Rectal smooth muscle tissue (tissue), 1 donor: ENCODE measurements around the gene GSE1.

ENCODE experiments used
- H3K27ac ChIP-seq: one replicate; pipeline ENCODE4 v1.7.0; 2013; ENCODE audit warnings: low read depth, low read length, inconsistent platforms
- H3K27me3 ChIP-seq: one replicate; pipeline ENCODE4 v1.7.0; 2013; ENCODE audit warnings: low read length; ENCODE audit not compliant: control insufficient read depth, insufficient read depth
- H3K36me3 ChIP-seq: one replicate; pipeline ENCODE4 v1.7.0; 2013; ENCODE audit warnings: low read length; ENCODE audit not compliant: control insufficient read depth, insufficient read depth
- H3K4me1 ChIP-seq: one replicate; pipeline ENCODE4 v1.7.0; 2013; ENCODE audit warnings: low read length; ENCODE audit not compliant: control insufficient read depth, insufficient read depth
- H3K4me3 ChIP-seq: one replicate; pipeline ENCODE4 v1.7.0; 2013; ENCODE audit warnings: low read length
- H3K9ac ChIP-seq: one replicate; pipeline ENCODE4 v1.7.0; 2013; ENCODE audit warnings: low read length

The GSE1 gene

DNA sequence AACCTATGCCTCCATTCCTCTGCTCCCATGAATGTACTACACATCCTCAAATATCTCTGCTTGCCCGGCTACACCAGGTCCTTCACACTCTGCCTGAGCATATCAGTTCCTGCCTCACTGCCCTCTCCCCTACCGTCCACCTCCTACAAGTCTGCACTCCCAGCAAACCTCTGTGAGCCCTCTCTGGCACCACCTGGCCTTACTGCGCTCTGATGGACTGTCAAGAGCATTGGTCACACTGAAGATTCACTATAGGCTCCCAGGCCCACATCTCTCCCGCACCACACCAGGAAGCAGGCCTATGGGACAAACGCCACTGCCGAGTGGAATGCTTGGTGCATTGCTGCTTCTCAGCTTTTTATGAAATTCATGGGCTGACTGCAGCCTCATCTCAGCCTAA lies 66.7 kb downstream of the GSE1 start:
- Histone ChIP-seq H3K36me3 (peaks cover 3% of the 10 kb centered on the region), H3K27me3 (no peaks in the 10 kb centered on the region), H3K27ac (no peak overlapping the region), H3K9ac (no peak overlapping the region), H3K4me1 (no peaks in the 10 kb centered on the region), H3K4me3 (no peak overlapping the region)

DNA sequence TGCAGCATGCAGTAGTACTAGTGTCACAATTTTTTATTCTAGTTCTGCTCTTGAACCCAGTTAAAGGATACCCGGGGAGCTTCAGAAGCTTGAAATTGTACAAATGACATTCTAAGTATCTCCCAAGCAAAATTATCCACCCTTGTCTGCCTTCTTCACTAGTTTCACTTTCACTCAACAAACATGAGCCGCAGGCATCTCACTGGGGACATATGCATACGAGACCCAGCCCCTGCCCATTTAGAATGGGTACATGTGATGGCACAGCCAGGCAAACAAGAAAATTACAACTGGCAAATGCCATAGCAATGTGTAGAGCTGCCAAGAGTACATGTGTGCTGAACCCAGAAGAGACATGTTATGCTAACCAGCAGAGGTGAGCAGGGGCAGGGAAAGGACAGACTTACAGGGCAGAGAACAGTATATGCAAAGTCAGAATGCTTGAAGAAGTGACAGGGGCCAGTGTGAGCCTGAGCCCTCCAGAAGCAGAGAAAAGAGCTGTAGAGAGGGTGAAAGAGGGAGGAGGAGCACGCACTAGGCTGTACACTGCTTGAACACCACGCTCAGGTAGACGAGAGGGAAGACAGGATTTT lies 67.3 kb downstream of the GSE1 start:
- Histone ChIP-seq H3K36me3 (peaks cover 2% of the 10 kb centered on the region), H3K4me3 (no peak overlapping the region), H3K9ac (no peak overlapping the region), H3K27me3 (no peaks in the 10 kb centered on the region), H3K4me1 (no peaks in the 10 kb centered on the region), H3K27ac (no peak overlapping the region)

DNA sequence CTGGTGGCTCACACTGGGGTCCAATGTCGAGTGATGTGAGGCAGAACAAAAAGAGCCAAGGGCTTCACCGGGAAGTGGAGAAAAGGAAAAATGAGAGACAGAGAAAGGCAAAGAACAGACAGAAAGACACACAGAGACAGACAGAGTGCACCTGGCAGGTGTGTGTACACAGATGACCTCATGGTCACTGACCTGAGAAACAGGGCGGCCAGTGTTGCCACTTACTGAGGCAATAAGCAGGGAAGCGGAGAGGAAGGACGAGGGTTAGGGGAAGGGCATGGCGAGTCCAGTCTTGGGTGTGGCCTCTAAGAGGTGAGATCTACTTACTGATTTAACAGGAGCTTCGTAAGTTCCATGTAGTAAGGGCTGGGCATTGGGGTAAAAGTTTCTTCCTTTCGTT lies 68.1 kb downstream of the GSE1 start:
- H3K9ac ChIP-seq: no peak overlapping the region
- no peak overlapping the region for H3K27ac ChIP-seq
- H3K36me3 ChIP-seq: no peaks in the 10 kb centered on the region

DNA sequence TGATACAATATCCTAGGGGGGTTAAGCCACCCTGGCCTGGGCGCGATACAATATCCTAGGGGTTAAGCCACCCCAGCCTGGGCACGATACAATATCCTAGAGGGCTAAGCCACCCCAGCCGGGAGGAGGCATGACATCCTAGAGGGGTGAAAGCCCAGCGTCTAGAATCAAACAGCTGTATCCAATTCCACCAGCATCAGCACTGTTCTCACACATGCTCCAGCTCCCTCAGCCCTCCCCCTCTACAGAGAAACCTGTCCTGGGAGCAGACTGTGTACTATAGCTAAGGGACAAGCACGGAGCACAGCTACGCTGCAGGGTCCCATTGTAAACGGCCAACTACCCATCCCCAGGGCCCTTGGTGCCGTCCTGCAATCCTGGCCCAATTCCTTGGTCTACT lies 69.4 kb downstream of the GSE1 start:
- H3K27ac ChIP-seq: no peak overlapping the region
- no peaks in the 10 kb centered on the region for H3K36me3 ChIP-seq
- no peaks in the 10 kb centered on the region for H3K27me3 ChIP-seq
- no peaks in the 10 kb centered on the region for H3K4me1 ChIP-seq
- H3K9ac ChIP-seq: no peak overlapping the region
- H3K4me3 ChIP-seq: no peak overlapping the region

More for the DNA sequence above, 68.1 kb downstream of the GSE1 start:
- H3K4me1 ChIP-seq: no peaks in the 10 kb centered on the region
- H3K4me3 ChIP-seq: no peak overlapping the region
- H3K27me3 ChIP-seq: no peaks in the 10 kb centered on the region

DNA sequence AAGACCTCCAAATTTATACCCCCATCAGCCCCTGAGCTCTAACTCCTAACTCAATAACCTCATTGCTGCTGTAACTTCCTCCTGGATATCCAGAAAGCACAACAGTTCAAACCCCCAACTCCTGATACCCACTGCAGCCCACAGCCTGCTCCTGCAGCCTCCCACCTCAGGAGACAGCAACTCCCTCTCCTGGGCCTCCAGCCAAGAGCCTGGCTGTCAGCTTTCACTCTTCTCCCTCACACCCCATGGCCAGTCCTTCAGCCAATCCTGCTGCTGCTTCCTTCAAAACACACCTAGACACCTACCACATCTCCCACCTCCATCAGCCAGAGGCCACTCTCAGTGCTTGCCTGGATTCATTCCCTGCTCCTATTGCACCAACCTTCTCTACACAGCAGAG lies 70.2 kb downstream of the GSE1 start:
- Histone ChIP-seq H3K36me3 (no peaks in the 10 kb centered on the region), H3K9ac (no peak overlapping the region), H3K27me3 (no peaks in the 10 kb centered on the region), H3K4me3 (no peak overlapping the region), H3K27ac (no peak overlapping the region), H3K4me1 (no peaks in the 10 kb centered on the region)

DNA sequence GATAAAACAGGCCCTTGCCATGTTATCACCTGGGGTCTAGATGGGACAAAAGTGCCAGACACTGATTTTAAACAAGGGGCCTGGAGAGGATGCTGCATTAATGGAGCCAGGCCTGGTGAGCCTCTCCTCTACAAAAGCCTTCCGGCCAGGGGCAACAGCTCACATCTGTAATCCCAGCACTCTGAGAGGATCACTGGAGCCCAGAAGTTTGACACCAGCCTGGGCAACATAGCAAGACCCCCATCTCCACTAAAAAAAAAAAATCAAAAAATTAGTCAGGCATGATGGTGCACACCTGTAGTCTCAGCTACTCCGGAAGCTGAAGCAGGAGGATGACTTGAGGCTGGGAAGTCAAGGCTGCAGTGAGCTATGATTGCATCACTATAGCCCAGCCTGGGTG lies 72.1 kb downstream of the GSE1 start:
- Histone ChIP-seq H3K4me3 (no peak overlapping the region), H3K4me1 (no peaks in the 10 kb centered on the region), H3K36me3 (no peaks in the 10 kb centered on the region), H3K27ac (no peak overlapping the region), H3K9ac (no peak overlapping the region), H3K27me3 (peaks cover 3% of the 10 kb centered on the region)

DNA sequence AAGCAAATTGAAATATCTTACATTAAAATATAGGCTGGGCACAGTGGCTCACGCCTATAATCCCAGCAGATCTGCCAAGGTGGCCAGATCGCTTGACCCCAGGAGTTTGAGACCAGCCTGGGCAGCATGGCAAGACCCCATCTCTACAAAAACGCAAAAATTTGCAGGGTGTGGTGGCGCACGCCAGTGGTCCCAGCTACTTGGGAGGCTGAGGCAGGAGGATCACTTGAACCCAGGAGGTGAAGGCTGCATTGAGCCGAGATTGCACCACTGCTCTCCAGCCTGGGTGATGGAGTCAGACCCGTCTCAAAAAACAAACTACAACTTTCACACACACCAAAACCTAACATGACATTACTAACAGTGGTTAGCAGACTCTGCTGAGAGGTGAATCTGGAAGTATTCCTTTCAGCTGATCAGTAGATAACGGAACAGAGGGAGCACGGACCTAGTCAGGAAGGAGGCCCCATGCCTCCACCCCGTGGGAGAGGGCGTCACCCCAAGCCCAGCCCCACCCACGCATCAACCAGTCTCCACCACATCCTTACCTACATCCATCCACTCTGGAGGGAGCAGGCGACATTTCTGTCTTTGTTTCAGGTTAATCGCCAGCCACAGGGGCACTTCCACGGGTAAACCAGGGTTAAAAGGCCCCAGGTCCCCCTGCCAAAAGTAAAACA lies 73.9 kb downstream of the GSE1 start:
- no peak overlapping the region for H3K9ac ChIP-seq
- H3K36me3 ChIP-seq: no peaks in the 10 kb centered on the region
- H3K27me3 ChIP-seq: peaks cover 5% of the 10 kb centered on the region
- no peaks in the 10 kb centered on the region for H3K4me1 ChIP-seq
- no peak overlapping the region for H3K27ac ChIP-seq
- no peak overlapping the region for H3K4me3 ChIP-seq

DNA sequence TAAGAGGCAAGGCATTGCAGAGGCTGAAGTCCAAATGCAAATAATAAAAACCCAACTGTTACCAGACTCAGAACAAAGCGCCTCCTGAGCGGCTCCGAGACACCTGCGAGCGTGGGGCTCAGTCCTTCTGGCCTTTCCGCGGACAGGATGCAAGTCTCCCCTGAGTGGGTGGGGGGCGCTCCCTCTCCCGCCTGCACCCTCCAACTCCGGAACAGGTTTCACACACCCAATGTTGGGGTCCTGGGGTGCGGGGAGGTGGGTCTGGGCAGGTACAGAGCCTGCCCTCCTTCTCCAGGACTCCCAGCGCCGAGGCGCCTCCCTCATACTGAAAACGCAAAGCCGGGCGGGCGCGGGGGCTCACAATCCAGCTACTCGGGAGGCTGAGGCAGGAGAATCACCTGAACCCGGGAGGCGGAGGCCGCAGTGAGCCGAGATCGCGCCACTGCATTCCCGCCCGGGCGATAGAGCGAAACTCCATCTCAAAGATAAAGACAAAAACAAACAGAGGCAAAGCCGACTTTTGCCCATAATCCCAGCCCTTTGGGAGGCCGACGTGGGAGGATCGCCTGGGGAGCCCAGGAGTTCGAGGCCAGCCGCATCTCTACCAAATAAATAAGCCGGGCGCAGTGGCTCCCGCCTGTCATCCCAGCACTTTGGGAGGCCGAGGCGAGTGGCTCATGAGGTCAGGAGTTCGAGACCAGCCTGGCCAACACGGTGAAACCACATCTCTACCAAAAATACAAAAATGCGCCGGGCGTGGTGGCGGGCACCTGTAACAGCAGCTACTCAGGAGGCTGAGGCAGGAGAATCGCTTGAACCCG lies 74.7 kb downstream of the GSE1 start:
- Histone ChIP-seq H3K36me3 (no peaks in the 10 kb centered on the region), H3K9ac (no peak overlapping the region), H3K4me3 (peak overlapping the region; percentile 87), H3K4me1 (no peaks in the 10 kb centered on the region), H3K27me3 (peaks cover 5% of the 10 kb centered on the region), H3K27ac (no peak overlapping the region)

DNA sequence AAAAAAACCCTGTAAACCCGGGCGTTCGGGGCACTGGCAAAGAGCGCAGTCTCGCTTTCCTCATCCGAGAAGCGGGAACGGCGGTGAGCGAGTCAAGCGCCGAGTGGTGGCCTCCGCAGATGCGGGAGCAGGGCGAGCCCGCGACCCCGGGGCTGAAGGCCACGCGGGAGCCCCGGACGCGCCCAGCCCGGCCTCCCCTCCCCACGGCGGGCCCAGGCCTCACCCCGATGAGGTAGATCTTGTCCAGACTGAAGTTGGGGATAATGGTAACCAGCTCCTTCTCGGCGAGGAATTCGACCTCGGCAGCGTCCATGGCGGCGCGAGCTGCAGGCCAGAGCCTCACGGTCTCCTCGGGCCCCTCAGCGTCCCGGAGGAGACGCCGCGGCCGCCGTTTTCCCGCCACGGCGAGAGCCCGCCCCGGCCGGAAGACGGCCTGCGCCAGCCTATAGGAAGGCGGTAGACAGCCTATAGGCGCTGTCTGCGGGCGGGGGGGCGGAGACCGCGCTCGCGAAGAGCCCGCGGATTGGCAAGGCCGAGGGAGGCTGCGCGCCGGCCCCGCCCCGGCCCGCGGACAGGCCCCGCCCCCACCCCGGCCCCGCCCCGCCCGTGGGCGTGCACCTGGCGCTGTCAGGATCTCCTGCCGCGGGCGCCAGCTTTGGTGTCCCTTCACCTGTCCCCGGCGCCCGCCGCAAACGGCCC lies 75.6 kb downstream of the GSE1 start, which contains the start of gene GINS2:
GINS2 (minus strand) TSS at position 369 of the 699 bp plus-strand sequence; CDS start at position 313, 56 bp downstream.
- Histone ChIP-seq H3K36me3 (no peaks in the 10 kb centered on the region), H3K9ac (no peak within 1 kb of the TSS), H3K27me3 (peaks cover 5% of the 10 kb centered on the region), H3K4me1 (no peaks in the 10 kb centered on the region), H3K27ac (no peak within 1 kb of the TSS), H3K4me3 (peak within 1 kb of the TSS; percentile 87)

DNA sequence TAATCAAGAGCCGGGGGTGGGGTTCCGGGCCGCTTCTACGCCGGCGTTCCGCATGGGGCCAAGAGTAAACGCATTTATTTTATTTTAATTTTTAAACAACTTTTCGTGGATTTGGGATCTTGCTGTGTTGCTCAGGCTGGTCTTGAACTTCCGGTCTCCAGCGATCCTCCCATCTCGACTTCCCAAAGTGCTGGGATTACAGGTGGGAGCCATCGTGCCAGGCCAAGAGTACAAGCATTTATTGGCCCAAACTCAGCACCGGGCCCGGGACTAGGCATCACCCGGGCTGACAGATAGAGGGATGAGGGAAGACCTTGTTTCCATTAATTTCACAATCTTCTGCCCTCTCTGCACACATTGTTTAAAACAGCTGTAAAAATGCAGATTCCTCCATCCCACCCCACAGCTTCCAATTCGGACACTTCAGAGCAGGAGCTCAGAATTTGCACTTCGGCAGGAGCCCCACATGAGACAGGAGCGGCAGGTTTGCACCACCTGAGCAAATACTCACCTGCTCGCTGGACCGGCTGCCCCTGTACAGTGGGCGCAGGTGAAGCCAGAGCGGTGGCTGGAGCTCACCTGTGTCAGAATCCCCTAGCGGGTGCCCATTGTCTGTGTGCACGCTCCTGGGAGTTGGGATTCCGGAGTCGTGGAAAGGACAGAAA lies 76.3 kb downstream of the GSE1 start:
- Histone ChIP-seq H3K27me3 (peaks cover 5% of the 10 kb centered on the region), H3K4me1 (no peaks in the 10 kb centered on the region), H3K9ac (no peak overlapping the region), H3K36me3 (no peaks in the 10 kb centered on the region), H3K4me3 (peak overlapping the region; percentile 24), H3K27ac (no peak overlapping the region)

DNA sequence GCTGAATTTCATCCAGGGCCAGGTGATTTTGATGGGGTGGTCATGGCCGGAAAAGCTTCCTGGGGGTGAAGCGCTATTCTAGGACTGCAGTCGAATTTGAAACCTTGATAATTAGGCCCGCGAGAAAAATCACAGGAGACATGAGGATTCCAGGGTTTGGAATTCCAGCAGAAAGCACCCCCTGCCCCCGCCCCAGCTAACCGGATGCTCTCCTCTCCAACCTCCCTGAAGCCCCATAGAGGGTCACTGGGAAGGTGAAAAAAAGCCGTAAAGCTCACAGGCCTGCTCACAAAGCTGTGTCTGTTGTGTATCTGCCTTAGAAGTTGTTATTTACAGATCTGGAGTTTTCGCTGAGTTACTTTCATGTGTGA lies 76.8 kb downstream of the GSE1 start:
- Histone ChIP-seq H3K27ac (no peak overlapping the region), H3K9ac (no peak overlapping the region)

More for the DNA sequence above, 76.8 kb downstream of the GSE1 start:
- Histone ChIP-seq H3K27me3 (peaks cover 5% of the 10 kb centered on the region), H3K4me1 (no peaks in the 10 kb centered on the region), H3K4me3 (no peak overlapping the region), H3K36me3 (no peaks in the 10 kb centered on the region)
